GM18907 (cell line): Measurements from ENCODE around the gene LSM7.
"Not testable (repeated sequence)": the region's sequence is repeated elsewhere in the genome, so short reads cannot be mapped to it uniquely, and the experiment has no call there.

Experiments
- ATAC-seq: cut with Tn5 transposase; IDR thresholded peaks from one replicate; pipeline ENCODE4 v1.9.1; 2021; ENCODE audit warnings: mild to moderate bottlenecking, moderate library complexity; ENCODE audit not compliant: unreplicated experiment

LSM7 gene

DNA sequence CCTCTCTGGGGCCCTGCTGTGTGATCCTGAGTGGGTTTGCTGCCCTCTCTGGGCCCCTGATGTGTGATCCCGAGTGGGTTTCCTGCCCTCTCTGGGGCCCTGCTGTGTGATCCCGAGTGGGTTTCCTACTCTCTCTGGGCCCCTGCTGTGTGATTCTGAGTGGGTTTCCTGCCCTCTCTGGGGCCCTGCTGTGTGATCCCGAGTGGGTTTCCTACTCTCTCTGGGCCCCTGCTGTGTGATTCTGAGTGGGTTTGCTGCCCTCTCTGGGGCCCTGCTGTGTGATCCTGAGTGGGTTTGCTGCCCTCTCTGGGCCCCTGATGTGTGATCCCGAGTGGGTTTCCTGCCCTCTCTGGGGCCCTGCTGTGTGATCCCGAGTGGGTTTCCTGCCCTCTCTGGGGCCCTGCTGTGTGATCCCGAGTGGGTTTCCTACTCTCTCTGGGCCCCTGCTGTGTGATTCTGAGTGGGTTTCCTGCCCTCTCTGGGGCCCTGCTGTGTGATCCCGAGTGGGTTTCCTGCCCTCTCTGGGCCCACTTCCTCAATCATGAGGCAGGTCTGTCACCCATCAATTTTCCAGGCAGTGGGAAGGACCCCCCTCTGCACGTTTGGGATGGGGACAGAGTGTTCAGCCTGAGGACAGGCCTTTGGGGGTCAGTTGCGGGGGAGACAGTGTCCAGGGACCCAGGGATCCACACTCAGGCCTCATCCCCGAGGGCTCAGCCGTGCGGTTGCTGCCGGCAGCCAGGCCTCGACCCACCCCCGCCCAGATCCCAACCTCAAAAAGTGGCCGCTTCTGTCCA is 46.9 kb downstream of the LSM7 start:
- not testable (repeated sequence) for ATAC-seq

DNA sequence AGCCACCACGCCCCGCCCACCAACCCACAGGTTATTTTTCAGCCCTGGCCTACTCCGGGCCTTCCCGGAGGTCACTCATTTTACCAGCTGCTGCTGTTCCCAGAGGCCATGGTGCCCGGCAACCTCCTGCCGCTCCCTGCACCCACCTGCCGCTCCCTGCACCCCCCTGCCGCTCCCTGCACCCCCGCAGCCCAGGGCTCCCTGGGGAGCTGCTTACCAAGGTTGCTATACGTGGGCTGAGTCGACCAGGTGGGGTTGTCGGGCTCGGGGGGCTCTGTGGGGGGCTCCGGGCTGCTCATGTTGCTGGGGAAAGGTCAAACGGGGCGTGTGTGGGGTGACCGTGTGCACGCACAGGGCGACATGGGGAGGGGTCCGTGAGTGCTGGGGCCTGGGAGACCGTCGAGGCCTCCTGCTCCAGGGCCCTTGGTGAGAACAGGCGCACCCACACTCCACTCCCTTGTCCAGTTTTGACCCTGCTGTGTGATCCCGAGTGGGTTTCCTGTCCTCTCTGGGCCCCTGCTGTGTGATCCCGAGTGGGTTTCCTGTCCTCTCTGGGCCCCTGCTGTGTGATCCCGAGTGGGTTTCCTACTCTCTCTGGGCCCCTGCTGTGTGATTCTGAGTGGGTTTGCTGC is 47.6 kb downstream of the LSM7 start:
- ATAC-seq = no peak

DNA sequence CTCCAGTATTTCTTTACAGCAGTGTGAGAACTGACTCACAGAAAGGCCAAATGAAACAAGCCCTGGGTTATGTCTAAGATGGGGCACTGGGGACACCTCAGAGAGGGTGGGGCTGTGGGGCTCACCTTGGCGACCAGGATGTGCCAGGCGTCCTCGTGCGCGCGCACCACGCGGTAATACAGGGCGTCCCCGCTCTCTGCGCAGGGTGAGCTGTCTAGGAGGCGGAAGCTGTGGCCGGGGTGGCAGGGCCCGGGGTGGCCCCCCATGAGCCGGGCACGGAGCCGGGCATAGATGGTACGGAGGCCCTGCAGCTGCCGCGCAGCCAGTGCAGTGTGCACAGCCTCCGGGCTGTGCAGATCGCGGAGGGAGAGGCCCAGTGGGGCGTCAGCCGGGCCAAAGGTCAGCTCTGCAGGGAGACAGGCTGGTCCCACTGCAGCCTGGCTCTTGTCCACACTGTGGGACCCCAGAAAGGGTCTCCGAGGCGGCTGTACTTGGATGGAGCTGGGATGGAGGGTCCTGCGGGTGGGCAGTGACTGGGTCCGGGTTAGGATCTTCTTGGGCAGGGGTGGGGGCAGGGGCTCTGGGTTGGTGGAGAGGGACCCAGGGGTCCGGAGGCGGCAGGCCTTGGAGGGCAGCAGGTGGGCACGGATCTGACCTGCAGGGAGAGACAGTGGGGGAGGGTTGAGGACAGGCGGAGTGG is 49.8 kb downstream of the LSM7 start:
- no peak for ATAC-seq

DNA sequence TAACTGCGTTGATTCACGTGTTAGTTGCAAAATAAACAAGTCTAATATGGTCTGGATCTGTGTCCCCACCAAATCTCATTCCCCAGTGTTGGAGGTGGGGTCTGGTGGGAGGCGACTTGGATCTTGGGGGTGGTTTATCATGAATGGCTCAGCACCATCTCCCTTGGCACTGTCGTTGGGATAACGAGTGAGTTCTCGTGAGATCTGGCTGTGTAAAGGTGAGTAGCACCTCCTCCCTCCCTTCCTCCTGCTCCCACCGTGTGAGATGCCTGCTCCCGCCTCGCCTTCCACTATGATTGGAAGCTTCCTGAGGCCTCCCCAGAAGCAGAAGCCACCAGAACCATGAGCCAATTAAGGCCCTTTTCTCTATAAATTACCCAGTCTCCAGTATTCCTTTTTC is 51.2 kb downstream of the LSM7 start:
- no peak for ATAC-seq

DNA sequence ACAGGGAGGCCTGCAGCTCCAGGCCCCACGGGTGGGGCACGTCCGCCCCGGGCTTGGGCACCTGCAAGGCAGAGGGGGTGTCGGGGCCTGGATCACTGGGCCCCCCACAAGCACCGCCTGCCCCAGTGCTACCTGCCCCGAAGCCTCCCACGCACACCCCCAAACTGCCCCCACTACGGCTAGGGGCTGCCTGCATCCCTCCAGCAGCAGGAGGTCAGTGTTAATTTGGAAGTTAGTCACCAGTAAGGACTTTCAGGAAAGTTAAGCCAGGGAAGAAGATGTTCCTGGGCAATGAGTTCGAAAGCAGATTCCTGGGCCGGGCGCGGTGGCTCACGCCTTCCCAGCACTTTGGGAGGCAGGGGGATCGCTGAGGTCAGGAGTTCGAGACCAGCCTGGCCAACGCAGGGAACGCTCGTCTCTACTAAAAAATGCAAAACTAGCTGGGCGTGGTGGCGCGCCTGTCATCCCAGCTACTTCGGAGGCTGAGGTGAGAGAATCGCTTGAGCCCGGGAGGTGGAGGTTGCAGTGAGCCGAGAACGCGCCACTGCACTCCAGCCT is 51.9 kb downstream of the LSM7 start:
- no peak for ATAC-seq

DNA sequence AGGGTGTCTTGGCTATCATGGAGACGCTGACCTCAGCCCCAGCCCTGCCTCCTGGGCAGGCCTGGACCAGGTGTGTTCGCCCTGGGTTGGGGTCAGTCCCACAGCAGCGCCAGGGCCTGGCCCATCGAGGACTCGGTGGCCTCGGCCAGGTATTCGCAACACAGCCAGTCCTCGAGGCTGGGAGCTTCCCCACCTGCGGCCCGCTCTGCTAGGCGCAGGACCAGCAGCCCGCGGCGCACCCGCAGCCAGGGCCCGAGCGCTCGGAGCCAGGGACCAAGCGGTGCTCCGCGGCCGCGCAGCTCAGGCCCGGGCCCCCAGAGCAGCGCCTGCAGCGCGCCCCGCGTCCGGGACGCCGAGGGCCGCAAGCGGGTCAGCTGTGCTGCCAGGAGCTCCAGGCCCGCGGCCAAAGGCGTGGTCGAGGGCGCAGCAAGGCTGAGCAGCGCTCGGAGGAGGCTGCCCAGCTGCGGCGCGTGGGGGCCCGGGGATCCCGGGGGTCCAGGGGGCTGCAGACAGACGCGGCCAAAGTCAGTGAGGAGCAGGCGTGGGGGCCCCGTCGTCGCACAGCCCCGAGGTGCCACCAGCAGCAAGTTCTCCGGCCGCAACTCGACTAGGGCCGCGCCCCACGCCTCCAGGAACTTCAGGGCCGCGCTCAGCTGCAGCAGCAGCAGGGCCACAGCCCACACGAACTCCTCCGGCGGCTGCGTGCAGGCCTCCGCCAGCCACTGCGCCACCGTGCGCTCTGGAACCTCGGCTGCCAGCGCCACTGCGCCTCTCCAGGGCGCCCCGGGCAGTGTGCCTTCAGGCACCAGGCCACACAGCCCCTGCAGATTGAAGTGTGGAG is 52.6 kb downstream of the LSM7 start:
- no peak for ATAC-seq

DNA sequence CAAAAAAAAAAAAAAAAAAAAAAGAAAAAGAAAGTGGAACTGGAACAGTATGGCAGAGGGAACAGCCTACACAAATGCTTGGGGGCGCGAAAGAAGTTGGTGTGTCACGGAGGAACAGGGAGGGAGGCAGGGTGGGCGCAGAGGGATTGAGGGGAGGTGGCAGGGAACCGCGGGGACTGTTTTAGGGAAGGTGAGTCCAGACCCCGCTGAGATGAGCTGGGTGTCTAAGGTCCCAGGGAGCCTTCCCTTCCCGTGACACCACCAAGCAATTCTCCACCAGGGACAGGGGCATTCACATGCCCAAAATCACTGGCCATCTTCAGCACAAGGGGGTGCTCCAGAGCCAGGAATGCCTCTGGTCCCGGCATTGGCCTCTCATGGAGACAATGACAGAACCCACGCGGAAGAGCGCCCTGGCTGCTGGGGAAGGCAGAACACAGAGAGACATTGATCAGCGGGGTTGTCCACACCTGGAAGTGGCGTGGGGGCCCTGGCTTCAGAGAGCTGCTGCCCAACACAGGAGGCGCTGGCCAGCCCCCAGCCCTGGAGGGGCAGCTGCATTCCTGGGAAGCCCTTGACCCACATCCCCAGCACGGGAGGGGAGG is 53.4 kb downstream of the LSM7 start:
- ATAC-seq = no peak

DNA sequence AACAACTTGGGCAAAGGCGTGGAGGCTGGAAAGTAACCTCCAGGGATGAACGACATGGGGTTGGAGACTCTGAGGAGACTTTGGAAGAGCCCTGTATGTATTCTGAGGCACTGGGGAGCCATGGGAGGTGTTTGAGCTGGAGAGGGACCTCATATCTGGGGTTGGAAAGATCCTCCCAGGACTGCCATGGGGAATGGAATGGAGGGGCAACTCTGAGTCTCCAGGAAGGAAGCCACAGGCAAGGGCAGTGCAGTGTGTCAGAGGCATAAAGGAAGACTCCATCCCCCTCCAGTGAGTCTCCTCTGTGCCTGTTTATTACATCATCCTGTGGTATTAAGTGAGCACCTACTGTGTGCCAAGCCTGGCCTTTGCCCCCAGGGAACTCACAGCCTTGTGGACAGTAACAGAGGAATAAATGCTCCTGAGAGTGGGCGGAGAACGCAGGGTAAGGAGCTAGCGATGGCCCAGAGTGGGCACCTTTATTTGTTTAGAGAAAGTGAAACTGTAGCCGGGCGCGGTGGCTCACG is 54.1 kb downstream of the LSM7 start:
- ATAC-seq = no peak

DNA sequence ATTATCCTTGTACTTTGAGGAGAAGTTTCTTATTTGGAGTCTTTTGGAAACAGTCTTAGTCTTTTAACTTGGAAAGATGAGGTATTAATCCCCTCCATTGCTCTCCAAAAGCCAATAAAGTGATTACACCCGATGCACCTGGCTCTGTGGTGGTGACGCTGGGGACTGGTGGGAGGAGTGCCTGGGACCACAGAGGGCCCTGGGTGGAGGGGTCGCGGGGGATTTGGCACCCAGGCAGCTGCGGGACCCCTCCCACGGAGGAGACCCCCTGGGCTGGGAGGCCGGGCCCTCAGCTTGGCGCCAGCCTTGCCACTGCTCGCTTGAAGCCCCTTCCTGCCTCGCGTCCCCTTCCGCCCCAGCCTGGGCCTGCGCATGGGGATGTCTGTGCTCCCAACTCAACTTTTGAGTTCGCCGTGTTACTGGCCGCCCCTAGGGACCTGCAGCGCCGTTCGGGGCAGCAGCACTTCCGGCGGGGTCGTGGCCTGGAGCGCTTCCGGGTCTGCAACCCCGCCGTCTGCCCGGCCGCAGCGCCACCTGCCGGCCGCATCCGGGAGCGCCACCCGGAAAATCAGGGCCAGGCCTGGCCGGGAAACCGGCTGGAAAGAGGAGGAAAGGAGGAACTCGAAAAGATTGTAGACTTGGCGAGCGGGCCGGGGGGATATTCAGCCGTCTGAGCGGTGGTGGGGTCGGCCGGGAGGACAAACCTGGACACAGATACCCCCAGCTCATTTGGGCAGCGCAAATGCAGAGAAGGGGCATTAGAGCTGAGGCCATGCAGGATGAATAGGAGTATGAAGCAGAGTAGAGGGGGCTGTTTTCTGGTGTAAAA is 54.8 kb downstream of the LSM7 start:
- ATAC-seq = peak; percentile 36
